GM23248 (cell line): ENCODE results near the gene TBC1D2.

Experiments
- EZH2 ChIP-seq: fragments of 200-600 bp; sonication (generic); IDR thresholded peaks from 2 replicates; pipeline ENCODE4 v1.6.1; 2018; ENCODE audit warnings: antibody characterized with exemption, mild to moderate bottlenecking; ENCODE audit not compliant: insufficient read depth, poor library complexity, severe bottlenecking
- EZH2phosphoT487 ChIP-seq: fragments of 200-600 bp; sonication (generic); IDR thresholded peaks from 2 replicates; pipeline ENCODE4 v1.6.1; 2018; ENCODE audit warnings: antibody characterized with exemption, moderate library complexity, mild to moderate bottlenecking, low read depth; ENCODE audit not compliant: insufficient read depth

- TF ChIP-seq EZH2phosphoT487 = no peak
- TF ChIP-seq EZH2 = no peak
Measured at GRCh38 chr9:98201102-98201501, 54.3 kb downstream of the TBC1D2 start.
